ENCODE data around the gene RPS6KA2.

Gene RPS6KA2

DNA sequence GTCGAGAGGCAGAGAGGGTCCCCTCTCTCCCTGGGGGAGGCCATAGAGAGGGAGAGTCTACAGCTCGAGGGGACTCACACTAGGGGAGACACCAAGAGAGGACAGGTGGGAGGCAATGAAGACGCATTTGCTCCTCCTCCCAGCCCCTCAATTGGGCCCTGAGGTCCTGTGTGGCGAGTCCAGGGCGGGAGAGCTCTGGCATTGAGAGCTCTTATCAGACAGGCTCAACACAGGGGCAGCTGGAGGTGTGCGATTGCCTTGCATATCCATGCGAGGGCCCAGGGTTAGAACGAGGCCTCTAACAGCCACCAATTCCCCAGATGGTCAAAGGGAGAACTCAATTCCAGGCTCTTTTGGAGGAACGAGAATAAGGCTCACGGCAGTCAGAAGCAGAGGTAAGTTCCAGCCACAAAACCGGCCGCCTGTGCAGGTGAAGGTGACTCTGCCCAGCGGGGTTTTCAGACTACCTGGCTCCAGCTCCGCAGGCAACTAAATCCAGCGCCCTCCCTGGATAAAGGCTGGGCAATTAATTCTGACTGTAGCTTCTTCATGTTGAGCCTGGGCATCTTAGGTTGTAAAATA lies 150.3 kb downstream of the RPS6KA2 start:
- no peak for DNase-seq

DNA sequence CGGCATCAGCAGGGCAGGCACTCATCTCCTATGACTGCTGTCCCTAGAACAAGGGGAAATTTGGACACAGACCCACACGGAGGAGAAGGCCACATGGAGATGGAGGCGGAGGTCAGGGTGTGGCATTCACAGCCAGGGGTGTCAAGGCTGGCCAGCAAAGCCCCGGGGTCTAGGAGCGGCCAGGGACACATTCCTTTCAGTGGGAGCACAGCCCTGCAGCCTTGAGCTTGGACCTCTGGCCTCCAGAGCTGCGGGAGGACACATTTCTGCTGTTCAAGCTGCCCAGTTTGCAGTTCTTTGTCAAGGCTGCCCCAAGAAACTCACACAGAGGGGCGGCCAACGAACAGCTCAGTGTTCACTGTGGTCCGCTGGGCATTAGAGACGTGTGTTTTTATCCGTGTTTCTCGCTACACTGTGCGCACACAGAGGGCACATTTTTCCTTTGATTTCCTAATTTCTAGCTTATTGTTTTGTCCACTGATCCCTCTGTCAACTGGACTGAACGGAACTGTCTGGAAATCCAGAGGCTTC lies 150.9 kb downstream of the RPS6KA2 start:
- DNase-seq: no peak

DNA sequence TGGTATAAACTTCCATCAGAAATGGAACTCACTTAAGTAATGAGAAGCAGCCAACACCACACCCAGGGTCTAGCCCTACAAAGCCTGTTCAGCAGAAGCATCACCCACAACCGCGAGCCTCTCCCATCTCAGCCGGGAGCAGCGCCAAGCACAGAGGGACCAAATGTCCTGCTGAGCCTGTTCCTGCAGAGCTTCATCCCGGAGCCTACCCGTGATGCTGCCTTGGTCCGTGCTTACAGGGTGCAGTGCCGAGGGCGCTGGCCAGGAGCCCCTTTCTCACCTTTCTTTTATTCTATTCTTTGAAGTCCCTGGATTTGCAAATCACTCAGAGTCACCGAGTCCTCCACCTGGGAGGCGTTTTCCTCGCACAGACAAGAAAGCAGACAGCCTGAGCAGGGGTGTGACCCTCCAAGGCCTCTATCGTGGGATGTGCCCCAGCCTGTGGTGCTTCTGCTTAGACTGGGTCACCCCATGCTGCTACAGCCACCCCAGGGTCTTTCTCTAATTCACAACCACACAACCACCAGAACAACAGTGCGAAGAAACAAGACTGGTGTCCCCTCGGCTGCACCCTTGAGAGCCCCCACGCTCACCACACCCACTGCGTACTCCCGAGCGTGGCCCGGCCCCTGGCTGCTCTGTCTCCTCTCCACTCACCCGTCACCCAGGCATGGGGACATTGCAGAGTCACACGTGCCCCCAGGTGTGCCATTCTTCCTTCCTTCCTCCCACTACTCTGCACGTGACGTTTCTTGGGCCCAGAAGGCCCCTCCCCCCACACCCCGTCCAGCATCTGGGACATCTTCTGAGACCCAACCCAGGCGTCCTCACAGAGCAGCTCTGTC lies 152.1 kb downstream of the RPS6KA2 start:
- DNase-seq: no peak

DNA sequence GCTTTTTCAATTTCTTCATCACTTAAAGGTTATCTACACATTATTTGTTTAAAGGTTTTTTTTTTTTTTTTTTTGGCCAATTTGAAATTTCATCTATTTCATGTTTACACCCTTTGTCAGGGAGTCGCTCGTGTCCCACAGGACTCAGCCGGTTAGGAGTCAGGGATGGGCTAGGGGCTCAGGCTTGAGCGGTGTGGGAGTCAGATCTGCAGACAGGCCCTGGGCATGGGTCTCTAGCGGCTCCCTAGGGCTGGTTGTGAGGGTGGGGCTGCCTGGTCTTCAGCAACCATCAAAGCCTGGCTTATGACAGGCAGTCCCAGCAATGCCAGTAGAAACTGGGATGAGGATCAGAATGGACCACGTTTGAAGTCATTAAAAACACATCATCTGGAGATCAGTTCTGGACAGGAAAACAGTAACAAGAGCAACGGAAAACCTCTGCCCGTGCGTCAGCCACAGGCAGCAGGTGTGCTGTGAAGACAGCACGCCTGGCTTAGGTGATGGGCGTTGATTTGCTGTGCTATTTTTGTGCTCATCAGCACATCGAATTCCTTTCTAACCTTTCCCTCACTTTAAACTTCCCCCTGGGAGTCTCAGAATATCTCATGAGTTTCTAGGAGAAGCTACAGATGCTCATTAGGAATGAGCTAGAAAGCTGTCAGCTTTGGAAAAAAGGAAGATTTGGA lies 153.0 kb downstream of the RPS6KA2 start:
- DNase-seq: no peak

DNA sequence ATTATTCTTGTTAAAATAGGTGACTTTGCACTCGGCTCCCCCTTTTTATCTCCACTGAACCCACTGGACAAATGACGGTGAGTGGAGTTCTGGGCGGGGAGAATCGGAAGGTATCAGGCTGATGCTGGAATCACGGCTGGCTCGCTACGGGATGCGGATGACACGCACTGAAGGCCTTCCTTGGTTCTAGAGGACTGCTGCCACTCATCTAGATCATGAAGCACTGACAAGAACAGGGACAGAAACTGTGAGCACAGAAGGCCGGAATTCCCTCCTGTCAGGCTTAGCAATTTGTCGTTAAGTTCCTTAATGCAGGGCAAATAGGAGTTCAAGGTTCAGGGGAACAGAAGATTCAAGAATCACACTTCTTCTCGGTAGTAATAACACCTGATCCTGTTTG lies 154.4 kb downstream of the RPS6KA2 start:
- no peak for DNase-seq

DNA sequence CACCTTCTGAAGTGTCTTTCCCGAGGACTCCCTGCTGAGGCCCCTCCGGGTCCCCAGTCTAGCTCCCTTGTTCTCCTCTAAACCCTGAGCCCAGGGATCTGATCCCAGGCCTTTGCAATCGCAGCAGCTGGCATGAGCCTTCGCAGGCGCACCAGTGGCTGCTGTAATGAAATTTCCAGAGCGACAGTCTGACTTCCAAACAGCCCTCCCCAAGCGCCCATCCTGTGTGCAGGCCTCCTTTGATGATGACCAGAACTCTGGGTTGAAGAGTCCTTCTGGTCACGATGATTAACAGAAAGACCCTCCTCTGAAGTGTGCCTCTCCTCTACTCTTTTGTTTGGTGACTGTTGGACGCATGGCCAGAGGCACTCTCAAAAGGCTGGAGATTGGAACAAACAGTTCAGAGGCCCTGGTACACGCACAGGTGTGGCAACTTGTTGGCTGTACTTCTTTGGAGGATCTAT lies 155.2 kb downstream of the RPS6KA2 start:
- no peak for DNase-seq

DNA sequence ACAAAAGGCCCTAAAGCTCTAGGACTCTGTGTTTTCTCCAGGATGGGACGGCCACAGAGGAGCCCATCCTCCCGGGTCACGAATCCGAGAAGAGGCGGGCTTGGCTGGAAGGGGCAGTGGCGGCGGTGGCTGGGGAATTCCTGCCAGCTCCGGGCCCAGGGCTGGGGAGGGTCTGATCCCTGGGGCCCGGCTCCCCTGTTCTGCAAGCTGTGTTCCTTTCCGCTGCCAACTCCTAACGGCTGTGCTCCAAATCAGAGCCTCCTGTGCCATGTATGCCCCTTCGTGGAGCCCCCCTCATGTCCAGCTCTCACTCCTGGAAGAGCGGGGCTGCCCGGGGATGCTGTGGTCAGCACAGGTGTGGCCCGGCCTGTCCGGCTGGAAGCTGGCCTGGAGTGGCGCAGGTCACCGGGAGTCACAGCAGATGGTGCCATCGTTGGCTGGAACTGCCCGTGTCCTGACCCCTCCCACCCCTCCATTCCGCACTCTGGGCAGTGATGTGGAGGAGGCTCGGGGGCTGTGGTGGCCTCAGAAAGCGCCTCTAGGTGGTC lies 156.1 kb downstream of the RPS6KA2 start:
- DNase-seq: no peak

DNA sequence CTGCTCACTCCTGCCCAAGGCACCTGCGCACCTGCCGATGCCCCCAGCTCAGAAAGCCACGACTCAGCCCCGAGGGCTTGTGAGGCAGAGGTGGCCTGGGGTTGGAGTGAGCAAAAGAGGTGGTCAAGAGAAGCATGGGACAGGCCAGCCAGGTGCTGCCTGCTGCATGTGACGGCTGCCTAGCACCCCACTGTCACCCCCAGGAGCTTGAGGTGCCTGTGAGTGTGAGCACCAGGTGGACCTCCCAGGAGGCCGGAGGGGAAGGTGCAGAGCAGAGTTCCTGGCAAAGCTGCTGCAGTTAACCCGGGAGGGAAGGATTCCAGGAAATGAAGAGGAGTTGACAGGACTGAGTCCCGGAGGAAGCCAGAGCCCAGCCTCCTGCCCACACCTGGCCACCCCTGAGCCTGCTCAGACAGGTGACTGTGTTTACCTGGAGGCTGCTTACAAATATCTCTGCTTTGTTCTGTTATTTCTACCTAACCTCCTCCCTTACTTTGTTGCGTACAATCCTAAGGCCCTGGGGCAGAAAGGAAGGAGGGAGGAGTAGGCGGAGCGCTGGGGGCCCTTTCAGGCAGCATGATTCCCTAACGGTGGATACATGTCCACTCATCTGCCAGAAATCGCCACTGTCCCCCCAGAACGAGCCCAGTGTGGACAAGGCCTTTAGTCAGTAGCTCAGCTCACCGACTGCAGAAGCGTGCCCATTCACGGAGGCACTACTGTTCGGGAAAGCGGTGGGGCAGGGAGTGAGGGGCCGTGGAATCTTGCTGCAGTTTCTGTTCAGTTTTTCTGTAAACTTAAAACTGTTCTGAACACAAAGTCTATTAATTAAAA lies 156.8 kb downstream of the RPS6KA2 start:
- DNase-seq: no peak

DNA sequence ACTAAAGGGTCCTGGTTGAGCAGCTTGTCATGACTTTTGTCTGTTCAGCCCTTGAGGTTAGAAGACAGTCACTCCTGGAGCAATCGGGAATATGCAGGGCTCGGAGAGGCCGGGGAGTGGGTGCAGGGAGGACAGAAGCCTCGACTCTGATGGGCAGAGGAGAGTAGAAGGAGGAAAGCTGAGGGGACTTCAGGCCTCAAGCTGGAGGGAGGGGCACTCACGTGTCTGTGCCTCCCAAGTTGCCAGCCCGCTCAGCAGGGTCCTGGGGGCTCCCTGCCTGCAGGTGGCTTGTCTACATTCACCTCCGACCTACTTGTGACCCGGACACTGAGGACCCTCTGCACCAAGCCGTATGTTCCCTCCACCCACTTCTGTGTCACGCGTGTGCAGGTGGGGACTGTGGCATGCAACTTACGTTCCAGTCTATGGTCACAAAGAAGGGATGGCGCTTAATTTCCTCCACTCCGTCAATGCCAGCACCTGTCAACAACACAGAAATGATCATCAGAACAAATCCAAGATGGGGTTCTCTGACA lies 157.6 kb downstream of the RPS6KA2 start:
- no peak for DNase-seq

DNA sequence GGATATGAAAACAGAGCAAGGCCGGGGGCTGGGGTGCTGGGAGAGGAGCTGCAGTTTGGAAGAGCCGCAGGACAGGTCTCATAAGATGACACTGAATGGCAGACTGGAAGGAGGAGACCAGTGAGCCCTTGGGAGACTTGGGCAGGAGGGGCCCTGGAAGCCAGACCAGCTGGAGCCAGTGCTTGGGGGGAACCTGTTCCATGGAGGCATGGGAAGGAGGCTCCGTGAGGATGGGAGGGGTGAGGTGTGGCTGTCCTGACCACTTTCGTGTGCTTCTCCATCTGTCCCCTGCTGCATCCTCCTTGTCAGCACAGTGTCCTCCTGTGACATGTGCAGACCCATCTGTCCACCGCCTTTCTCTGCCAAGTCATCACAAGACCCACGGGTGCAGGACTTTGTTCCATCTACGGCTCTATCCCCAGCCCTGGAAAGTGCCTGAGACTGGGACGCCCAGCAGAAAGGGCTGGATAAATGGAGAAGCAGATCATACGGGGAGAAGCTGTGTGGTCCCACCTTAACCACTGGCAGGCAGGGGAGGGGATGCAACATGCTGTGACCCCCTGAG lies 159.5 kb downstream of the RPS6KA2 start:
- no peak for DNase-seq

DNA sequence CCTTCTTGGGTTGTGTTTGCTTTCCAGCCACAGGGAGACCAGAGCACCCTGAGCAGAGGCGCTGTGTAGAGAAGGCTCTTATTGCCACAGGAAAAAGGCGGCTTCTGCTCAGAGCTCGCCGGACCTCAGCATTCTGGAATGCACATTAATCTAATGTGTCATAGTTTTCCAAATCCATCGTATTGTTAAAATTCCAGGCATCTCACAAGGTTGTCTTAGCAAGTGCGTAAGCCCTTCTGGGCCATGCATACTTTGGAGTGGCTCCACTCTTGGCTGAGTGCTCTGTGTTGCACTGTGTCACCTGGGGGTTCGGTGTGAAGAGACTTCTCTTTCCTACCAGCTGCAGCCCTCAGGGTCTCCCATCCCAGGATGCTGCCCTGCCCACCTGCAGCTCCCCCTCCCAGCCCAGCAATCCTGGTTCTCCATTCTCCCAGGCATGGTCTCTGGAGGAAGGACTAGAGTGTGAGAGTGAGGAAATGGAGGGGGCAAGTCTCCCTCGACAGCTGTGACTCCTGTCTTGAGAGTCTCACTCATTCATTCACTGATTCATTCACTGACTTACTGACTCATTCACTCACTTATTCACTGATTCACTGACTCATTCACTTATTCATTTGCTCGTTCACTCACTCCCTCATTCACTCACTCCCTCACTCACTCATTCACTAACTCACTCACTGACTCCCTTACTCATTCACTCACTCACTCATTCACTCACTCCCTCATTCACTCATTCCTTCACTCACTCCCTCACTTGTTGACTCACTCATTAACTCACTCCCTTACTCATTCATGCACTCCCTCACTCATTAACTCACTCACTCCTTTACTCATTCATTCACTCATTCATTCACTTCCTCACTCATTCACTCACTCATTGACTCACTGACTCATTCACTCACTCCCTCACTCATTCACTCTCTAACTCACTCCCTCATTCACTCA lies 160.6 kb downstream of the RPS6KA2 start:
- DNase-seq: no peak

DNA sequence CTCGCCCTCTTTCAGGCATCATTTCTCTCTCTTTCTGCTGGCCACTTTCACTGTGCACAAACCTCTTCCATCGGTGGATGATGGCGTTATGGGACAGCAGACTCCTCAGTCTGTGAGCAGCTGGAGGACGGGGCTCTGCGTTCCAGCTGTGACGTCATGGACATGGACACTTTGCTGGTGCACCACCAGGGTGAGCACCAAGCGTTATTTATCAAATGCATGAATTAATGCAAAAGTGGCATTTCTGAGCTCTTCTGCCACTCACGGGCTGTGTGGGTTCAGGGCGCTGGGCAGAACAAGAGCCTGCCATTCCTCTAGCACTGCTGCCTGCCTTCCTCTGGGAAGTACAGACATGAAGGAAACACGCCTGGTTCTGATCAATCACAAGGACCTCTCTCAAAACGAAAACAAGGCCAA lies 161.4 kb downstream of the RPS6KA2 start:
- DNase-seq: no peak

DNA sequence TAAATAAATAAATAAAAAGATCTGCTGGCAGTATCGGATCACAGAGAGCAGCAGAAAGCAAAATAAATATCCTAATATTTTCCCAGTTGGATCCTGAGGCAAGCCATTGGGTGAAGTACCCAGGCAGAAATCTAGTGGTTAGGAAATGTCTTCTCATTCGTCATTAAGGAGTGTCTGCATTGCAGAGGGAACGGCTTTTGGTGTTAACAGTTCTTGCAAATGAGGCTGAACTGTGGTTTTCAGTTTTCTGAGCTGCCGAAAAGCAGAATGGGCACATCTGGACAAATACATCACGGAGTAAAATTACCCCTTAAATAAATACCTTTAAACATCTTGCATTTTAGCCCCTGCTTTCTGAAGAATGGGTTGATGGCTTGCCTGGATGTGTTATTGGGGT lies 162.1 kb downstream of the RPS6KA2 start:
- DNase-seq: no peak

DNA sequence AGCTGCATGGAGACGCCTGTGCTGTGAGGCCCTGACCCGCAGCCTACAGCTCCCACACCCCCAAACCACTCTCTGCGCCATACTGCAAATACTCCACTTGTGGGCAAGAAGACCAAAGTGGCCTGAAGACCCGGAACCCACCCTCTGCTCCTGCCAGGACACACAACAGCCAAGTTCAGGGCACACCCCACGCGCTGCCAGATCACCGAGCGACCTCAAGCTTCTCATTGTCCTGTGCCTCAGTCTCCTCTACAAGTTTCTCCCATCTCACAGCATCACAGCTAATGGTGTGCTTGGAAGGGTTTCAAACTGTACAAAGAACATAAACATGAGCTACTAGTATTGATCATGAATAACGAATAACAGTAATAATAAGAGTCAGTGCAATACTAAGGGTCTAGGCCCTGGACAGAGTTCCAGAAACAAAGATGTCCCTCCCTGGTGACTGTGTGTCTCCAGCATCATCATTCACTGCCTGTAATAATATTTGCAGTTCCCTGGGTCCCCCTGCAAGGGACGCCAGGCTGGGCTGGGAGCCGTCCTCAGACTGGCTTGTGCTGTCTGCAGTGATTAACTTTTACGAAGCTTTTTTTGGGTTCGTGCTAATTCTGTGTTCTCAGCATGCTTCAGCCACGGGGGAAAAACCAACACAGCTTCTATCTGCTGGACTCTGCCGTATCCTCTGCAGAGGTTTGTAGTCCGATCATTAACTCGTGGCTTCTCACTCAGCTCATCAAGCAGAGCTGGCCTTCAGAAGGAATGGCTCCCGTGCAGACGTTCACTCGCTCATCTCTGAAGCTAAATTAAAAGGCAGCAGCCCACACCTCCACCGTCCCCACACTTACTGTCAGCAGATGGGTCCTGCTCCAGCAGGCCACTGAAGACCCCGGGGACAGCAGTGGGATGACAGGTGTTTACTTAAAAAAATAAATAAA lies 162.7 kb downstream of the RPS6KA2 start:
- no peak for DNase-seq

DNA sequence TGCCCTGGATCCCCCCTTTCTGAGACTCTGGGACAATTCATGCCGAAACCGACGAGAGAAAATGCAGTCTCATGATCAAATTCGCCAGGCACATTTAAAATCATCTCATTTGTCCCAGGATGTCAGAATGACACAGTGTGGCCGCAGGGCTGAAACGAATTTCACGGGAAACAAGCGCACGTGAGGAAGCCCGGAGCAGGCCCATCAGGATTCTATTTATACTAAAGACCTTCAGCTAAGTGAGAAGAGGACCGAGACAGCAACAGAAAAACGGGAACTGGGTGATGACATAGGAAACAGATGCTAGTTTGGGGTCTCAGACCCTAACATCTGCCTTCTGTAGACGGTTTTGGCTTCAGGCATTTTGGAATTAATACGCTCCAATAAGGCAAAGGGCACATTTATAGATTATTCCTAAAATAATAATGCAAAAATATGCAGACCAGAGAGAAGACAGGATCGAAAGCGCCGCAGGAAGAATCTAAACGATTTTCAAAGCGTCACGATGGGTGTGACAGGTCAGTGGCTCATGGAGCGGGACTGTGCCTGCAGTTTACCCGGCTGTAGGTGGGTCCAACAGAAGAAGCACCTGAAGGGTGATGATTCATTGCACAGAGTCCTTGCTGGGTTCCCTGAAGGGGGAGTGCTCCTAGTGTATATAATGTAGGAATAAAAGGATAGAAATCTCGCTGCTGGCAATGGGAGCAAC lies 163.5 kb downstream of the RPS6KA2 start:
- DNase-seq: no peak

DNA sequence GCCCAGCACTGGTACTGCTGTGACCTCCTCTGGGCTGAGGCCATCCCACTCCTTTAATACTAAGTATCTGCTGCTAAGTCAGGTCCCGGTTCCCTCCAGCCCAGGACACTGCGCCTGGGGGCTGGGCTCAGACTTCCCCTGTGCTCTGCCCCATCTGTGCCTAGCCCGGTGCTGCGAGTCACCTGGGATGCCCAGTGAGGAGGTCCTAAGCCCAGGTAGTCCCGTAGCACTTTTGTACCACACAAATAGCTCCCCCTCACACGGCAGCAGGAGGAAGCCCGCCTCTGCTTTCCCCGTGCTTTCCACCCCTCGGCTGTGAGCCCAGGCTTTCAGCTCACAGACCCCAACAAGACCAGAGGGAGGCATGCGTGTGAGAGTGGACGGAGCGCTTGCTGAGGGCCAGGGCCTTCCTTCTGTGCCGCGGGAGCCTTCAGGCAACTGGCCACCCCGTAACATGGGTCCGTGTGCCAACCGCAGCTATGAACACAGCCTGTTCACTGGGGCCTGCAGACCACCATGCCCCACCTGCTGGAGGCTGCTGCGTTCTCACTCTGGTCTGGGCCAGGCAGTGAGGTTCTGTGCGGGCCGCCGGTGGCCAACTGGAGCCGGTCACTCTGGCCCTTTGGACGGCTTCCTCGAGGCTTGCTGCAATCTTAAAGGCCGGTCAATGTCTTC lies 164.5 kb downstream of the RPS6KA2 start:
- DNase-seq: no peak

DNA sequence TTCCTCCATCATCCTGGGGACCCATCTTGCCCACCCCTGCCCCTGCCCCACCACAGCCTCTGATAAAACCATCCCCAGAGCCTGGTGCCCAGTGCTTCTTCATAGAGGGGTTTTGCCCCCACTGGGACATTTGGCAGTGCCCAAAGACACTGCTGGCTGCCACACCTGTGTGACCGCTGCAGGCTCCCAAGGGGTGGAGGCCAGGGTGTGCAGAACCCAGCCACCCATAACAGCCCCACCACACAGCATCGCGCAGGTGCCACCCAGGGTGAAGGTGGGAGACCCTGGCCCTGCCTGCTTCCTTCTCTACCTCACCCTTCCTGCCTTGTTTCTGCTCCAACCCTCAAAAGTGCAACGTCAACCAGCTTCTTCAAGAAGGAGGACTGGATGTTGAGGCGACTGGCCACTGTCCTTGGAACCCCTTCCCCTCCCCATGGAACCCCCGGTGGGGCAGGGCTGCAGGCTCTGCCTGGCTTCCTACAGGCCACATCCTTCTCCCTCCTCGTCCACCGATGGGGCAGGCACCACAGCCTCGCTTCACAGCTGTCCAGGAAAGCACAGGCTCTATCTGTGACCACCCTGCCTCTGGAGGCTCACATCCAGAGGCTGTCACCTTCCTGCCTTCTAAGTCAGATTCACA lies 165.1 kb downstream of the RPS6KA2 start:
- no peak for DNase-seq
